Cardiac muscle cell (in vitro differentiated cells and primary cell): ENCODE results near the gene TNN. TPM values are rescaled to one million over a fixed set of nuclear protein-coding genes. Genes with fewer than 3 reads are reported as not detected.

ENCODE experiments used
- DNase-seq, 2 donors: peaks; one replicate each; pipeline versions ENCODE4 v3.0.0 to v3.0.0-alpha.2; 2010 to 2017; ENCODE audit warnings: low read depth in 1 of 2, low spot score in 1 of 2
- H3K27ac ChIP-seq: fragments of 200-600 bp; sonication (generic); 2 replicates; pipeline ENCODE4 v1.5.1; 2016
- H3K27me3 ChIP-seq: fragments of 200-600 bp; sonication (generic); 2 replicates; pipeline ENCODE4 v1.6.0; 2016; ENCODE audit warnings: control low read depth
- H3K36me3 ChIP-seq: fragments of 200-600 bp; sonication (generic); 2 replicates; pipeline ENCODE4 v1.5.1; 2016; ENCODE audit warnings: control low read depth
- H3K4me1 ChIP-seq: fragments of 200-600 bp; sonication (generic); 2 replicates; pipeline ENCODE4 v1.8.1; 2017; ENCODE audit warnings: low read depth, mild to moderate bottlenecking, mixed run types
- H3K4me3 ChIP-seq: fragments of 200-600 bp; sonication (generic); 2 replicates; pipeline ENCODE4 v1.5.1; 2016; ENCODE audit warnings: mild to moderate bottlenecking
- H3K9me3 ChIP-seq: fragments of 200-600 bp; sonication (generic); 2 replicates; pipeline ENCODE4 v1.5.1; 2017; ENCODE audit warnings: low read depth, mild to moderate bottlenecking, control low read depth
- CTCF ChIP-seq: IDR thresholded peaks from 2 replicates; pipeline ENCODE4 v1.5.1; 2012; ENCODE audit warnings: low read depth, mild to moderate bottlenecking, low read length
- polyA plus RNA-seq: library from polyadenylated mRNA; unstranded; fragments of >200 nt; fragmentation: Nextera tagmentation; extraction: Ambion mirVana; gene quantifications from 2 replicates; pipeline ENCODE4 v1.2.1, GENCODE V29; 2016
- total RNA-seq: library from RNA; depleted of rRNA; stranded (reverse); fragments of >200 nt; gene quantifications from 2 replicates; pipeline ENCODE4 v1.2.3, GENCODE V29; 2016

TNN gene
- total and polyA plus RNA-seq, 2 experiments from 2014 or later, result not detected

- H3K27me3 ChIP-seq, result no peaks in the 10 kb centered on the region
- no peaks in the 10 kb centered on the region for H3K4me1 ChIP-seq
- no peak overlapping the region for H3K4me3 ChIP-seq
- no peaks in the 10 kb centered on the region for H3K9me3 ChIP-seq
- TF ChIP-seq CTCF, result no peak
- no peaks in the 10 kb centered on the region for H3K36me3 ChIP-seq
- H3K27ac ChIP-seq, result no peak overlapping the region
- DNase-seq, result peak in 1 of 2 donors; percentile 28
These were observed 5.4 kb downstream of the TNN start for GRCh38 chr1:175073061-175073460.

- Histone ChIP-seq H3K9me3 (no peaks in the 10 kb centered on the region), H3K36me3 (no peaks in the 10 kb centered on the region), H3K4me3 (no peak overlapping the region), H3K27me3 (no peaks in the 10 kb centered on the region), H3K27ac (no peak overlapping the region), H3K4me1 (no peaks in the 10 kb centered on the region)
- DNase-seq, result no peak
- no peak for TF ChIP-seq CTCF
These were observed 6.0 kb downstream of the TNN start for GRCh38 chr1:175073633-175074032.

- DNase-seq, result no peak
- no peaks in the 10 kb centered on the region for H3K36me3 ChIP-seq
- no peak for TF ChIP-seq CTCF
- no peaks in the 10 kb centered on the region for H3K9me3 ChIP-seq
- no peak overlapping the region for H3K4me3 ChIP-seq
- no peaks in the 10 kb centered on the region for H3K4me1 ChIP-seq
- no peaks in the 10 kb centered on the region for H3K27me3 ChIP-seq
- no peak overlapping the region for H3K27ac ChIP-seq
These were observed 8.2 kb downstream of the TNN start for GRCh38 chr1:175075572-175076568.

- Histone ChIP-seq H3K27ac (no peak overlapping the region), H3K9me3 (no peaks in the 10 kb centered on the region), H3K27me3 (no peaks in the 10 kb centered on the region), H3K36me3 (no peaks in the 10 kb centered on the region), H3K4me3 (no peak overlapping the region), H3K4me1 (no peaks in the 10 kb centered on the region)
- DNase-seq, result no peak
- TF ChIP-seq CTCF, result no peak
These were observed 9.9 kb downstream of the TNN start for GRCh38 chr1:175077356-175078030.

GRCh38 chr1:175078629-175079028 is 11.0 kb downstream of the TNN start:
- no peak for TF ChIP-seq CTCF
- no peaks in the 10 kb centered on the region for H3K36me3 ChIP-seq
- no peak for DNase-seq
- H3K9me3 ChIP-seq, result no peaks in the 10 kb centered on the region
- H3K4me3 ChIP-seq, result no peak overlapping the region
- no peaks in the 10 kb centered on the region for H3K27me3 ChIP-seq
- no peaks in the 10 kb centered on the region for H3K4me1 ChIP-seq
- no peak overlapping the region for H3K27ac ChIP-seq
